VCaP (cell line): Measurements from ENCODE around the gene LPIN2.

Experiments
- H3K27ac ChIP-seq: fragments of 450-650 bp; 2 replicates; pipeline ENCODE4 v1.5.1; 2017
- CTCF ChIP-seq: fragments of 450-650 bp; conservative IDR thresholded peaks from 2 replicates; pipeline ENCODE4 v1.5.1; 2017; ENCODE audit warnings: mild to moderate bottlenecking, moderate library complexity

Gene LPIN2

GRCh38 chr18:2990956-2991640, 21.8 kb downstream of the LPIN2 start:
- H3K27ac ChIP-seq, result no peak overlapping the region
- TF ChIP-seq CTCF, result no peak

DNA sequence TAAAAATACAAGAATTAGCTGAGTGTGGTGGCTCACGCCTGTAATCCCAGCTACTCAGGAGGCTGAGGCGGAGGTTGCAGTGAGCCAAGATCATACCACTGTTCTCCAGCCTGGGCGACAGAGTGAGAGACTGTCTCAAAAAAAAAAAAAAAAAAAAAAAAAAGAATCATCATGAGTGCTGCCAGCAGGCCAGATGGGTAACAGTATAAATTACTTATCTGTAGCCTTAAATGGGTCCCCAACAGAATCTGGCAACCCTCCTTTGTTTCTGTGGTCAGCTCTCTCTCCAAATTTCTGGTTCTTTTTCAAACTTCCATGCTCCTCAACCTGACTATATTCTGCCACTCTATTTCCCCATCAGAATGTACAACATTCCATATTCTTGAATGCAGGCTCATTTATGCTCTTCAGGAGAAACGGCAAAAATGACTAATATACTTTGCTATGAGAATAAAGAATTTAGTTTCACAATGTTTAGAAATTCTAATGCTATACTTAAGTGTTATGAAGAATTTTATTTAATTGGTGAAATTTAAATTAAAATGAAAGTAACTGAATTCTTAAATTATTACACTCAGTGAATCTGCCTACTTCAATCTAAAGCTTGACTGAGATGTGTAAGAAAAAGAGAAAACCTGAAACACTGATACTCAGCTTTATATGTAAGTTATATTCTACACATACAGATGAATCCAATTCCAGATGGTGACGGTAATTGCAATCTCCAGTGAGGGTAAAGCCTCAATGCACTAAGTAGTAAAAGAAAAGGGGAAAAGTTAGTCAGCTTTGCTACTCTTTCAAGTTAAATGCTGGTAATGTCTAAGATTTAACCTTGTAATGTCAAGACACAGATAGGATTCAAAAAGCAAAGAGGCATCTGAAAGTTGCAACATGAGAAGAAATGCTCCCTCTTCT, 24.8 kb downstream of the LPIN2 start:
- H3K27ac ChIP-seq, result no peak overlapping the region
- TF ChIP-seq CTCF, result no peak

- TF ChIP-seq CTCF, result no peak
These were observed 26.6 kb downstream of the LPIN2 start for GRCh38 chr18:2986150-2986865.

DNA sequence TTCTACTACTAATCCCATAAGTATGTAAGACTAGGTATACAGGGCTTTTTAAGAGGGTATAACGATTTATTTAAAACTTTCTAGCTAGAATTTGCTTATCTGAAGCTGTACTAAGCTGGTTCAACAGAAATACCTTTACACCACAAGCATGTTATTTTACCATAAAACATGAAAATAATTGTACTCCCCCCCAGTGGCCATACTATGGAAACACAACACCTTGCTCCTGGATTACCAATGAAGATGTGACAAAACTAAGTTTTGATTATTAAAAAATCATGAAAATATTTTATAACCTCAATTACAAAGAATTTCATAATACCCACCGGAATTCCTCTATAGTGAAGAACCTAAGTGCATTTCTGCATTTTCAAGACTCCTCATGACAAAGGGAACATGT, 27.3 kb downstream of the LPIN2 start:
- no peak overlapping the region for H3K27ac ChIP-seq

More at GRCh38 chr18:2986150-2986865, 26.6 kb downstream of the LPIN2 start:
- H3K27ac ChIP-seq, result no peak overlapping the region

DNA sequence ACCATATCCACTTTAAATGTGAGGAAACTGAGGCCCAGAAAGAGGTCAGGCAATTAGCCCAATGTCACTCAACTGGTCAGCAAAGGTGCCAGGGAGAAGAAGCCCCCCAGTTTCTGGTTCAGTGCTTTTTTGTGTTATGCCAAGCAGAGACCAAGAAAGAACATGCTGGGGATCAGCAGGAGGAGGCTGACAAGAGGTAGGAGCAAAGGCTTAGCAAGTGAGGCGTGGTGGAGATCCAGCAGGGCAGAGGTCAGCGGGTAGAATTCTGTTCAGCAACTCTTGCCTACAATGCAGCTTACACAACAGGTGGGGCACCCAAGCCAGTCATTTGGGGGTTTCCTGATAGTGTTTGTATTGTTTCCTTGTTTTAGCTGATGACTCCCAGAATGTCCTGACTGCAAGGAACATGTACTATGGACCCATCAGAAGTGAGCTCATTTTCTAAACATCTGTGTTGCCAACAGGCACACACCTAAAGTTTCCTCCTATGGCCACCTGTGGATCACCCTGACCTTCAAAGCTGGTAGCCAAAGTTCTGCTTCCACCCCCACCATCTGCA, 28.2 kb downstream of the LPIN2 start:
- H3K27ac ChIP-seq, result no peak overlapping the region
- no peak for TF ChIP-seq CTCF

More for the DNA sequence above, 27.3 kb downstream of the LPIN2 start:
- TF ChIP-seq CTCF, result peak; percentile 50

DNA sequence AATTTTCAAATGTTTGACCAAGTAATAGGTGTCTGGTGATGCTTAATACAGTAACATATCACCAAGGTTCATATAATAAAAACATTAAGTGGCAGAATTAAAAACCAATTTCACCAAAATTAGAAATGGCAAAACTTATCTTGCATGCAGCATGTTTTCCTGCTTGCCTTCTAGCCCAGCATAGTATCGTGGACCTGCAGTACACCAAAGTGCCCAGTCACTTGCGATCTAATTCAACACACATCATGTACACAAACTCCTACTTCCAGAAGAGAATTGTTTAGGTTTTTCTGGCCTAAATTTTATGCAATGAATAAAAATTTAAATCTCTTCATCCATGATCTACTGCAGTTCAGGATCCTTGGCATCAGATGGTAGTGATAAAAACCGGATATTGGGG, 28.9 kb downstream of the LPIN2 start:
- TF ChIP-seq CTCF, result no peak
- H3K27ac ChIP-seq, result no peak overlapping the region

GRCh38 chr18:2983296-2983695, 29.6 kb downstream of the LPIN2 start:
- no peak overlapping the region for H3K27ac ChIP-seq
- TF ChIP-seq CTCF, result no peak
